ENCODE results near the gene KLK4. TPM values are rescaled to one million over a fixed set of nuclear protein-coding genes. Genes with fewer than 3 reads are reported as not detected.

KLK4 gene
- total RNA-seq, 1 experiment from 2014 or later: 0.48 TPM

GRCh38 chr19:50939596-50939995, 28.4 kb upstream of the KLK4 start:
- Histone ChIP-seq H3K4ac (ENCODE audit: low read depth, low read length) (no peak overlapping the region), H3K9me3 (ENCODE audit: control insufficient read depth, low read depth, low read length) (no peaks in the 10 kb centered on the region), H2AFZ (ENCODE audit: low read length) (no peak overlapping the region), H2BK20ac (ENCODE audit: low read depth, low read length, poor library complexity, severe bottlenecking) (no peak overlapping the region), H3K18ac (ENCODE audit: insufficient read length, low read depth, low read length) (no peak overlapping the region), H2BK120ac (ENCODE audit: low read depth, low read length, poor library complexity, severe bottlenecking) (no peak overlapping the region), H3K23me2 (ENCODE audit: insufficient read length, low read depth, low read length, poor library complexity, severe bottlenecking) (no peaks in the 10 kb centered on the region), H4K20me1 (ENCODE audit: control insufficient read depth, insufficient read depth, insufficient read length) (no peaks in the 10 kb centered on the region), H3K23ac (ENCODE audit: insufficient read length, low read depth, low read length) (no peak overlapping the region), H3K27ac (ENCODE audit: insufficient read length, low read depth, low read length) (no peak overlapping the region), H3K79me1 (ENCODE audit: insufficient read depth, low read depth, low read length, poor library complexity, severe bottlenecking) (no peaks in the 10 kb centered on the region), H3K14ac (ENCODE audit: insufficient read depth, low read length) (no peak overlapping the region), H3K27me3 (ENCODE audit: insufficient read depth, low read length) (no peaks in the 10 kb centered on the region), H4K91ac (ENCODE audit: insufficient read length, low read depth, low read length) (no peak overlapping the region), H2BK12ac (ENCODE audit: insufficient read length, low read depth, low read length) (no peak overlapping the region), H3T11ph (ENCODE audit: low read length) (no peak overlapping the region), H2BK15ac (ENCODE audit: low read depth, low read length) (no peak overlapping the region), H3K9ac (ENCODE audit: extremely low read depth, insufficient read length, low read length) (no peak overlapping the region), H3K79me2 (ENCODE audit: insufficient read depth, low read length) (no peaks in the 10 kb centered on the region), H3K4me1 (ENCODE audit: insufficient read depth, low read length) (no peaks in the 10 kb centered on the region), H3K56ac (ENCODE audit: insufficient read length, low read depth, low read length) (no peak overlapping the region), H2BK5ac (ENCODE audit: insufficient read length, low read length) (no peak overlapping the region), H4K5ac (ENCODE audit: insufficient read length, low read depth, low read length) (no peak overlapping the region), H4K8ac (replicated peaks; ENCODE audit: insufficient read length, low read depth, low read length) (no peak overlapping the region), H3K4me2 (ENCODE audit: insufficient read depth, insufficient read length, low read length) (no peak overlapping the region), H2AK5ac (ENCODE audit: insufficient read length, low read length) (no peak overlapping the region)
- H3K9me3 Mint-ChIP-seq: peaks cover 0 to 5% of the 10 kb centered on the region in 2 experiments; a peak in 2 of 5 replicates
- DNase-seq: no peak
- no peaks in the 10 kb centered on the region for H3K36me3 Mint-ChIP-seq (ENCODE audit: insufficient read depth in 1 of 3, low read depth in 3 of 3)
- WGBS (ENCODE audit: extremely low coverage, insufficient read length, low lambda C conversion rate): no CpG with 5 or more reads among the region's 2 CpGs
- H3K27ac Mint-ChIP-seq: no peak overlapping the region
- no peak overlapping the region for H3K4me3 Mint-ChIP-seq
- TF ChIP-seq, protein P1, sequence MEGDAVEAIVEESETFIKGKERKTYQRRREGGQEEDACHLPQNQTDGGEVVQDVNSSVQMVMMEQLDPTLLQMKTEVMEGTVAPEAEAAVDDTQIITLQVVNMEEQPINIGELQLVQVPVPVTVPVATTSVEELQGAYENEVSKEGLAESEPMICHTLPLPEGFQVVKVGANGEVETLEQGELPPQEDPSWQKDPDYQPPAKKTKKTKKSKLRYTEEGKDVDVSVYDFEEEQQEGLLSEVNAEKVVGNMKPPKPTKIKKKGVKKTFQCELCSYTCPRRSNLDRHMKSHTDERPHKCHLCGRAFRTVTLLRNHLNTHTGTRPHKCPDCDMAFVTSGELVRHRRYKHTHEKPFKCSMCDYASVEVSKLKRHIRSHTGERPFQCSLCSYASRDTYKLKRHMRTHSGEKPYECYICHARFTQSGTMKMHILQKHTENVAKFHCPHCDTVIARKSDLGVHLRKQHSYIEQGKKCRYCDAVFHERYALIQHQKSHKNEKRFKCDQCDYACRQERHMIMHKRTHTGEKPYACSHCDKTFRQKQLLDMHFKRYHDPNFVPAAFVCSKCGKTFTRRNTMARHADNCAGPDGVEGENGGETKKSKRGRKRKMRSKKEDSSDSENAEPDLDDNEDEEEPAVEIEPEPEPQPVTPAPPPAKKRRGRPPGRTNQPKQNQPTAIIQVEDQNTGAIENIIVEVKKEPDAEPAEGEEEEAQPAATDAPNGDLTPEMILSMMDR (conservative IDR thresholded peaks at IDR 0.05): no peak
- no peaks in the 10 kb centered on the region for H3K4me1 Mint-ChIP-seq
- peaks cover 33% of the 10 kb centered on the region for H3K27me3 Mint-ChIP-seq (ENCODE audit: low read depth)

Data from H9 (cell line).